KMS-11 (cell line): ENCODE results near the gene GPRASP3.

ENCODE experiments used
- H2AFZ ChIP-seq: fragments of 200-600 bp; sonication (generic); 2 replicates; pipeline ENCODE4 v1.6.1; 2016; ENCODE audit warnings: antibody characterized with exemption, mixed run types, low read depth
- H3K27ac ChIP-seq: fragments of 200-600 bp; sonication (generic); 2 replicates; pipeline ENCODE4 v1.6.1; 2016; ENCODE audit warnings: mild to moderate bottlenecking, mixed run types
- H3K27me3 ChIP-seq: fragments of 200-600 bp; sonication (generic); 2 replicates; pipeline ENCODE4 v1.6.1; 2017; ENCODE audit warnings: mild to moderate bottlenecking, low read depth, mixed run types, moderate library complexity; ENCODE audit not compliant: insufficient read depth
- H3K36me3 ChIP-seq: fragments of 200-600 bp; sonication (generic); 2 replicates; pipeline ENCODE4 v1.6.1; 2017; ENCODE audit warnings: mild to moderate bottlenecking, mixed run types; ENCODE audit not compliant: insufficient read depth
- H3K4me1 ChIP-seq: fragments of 200-600 bp; sonication (generic); 2 replicates; pipeline ENCODE4 v1.6.1; 2016; ENCODE audit warnings: mild to moderate bottlenecking, low read depth, mixed run types; ENCODE audit not compliant: poor library complexity, severe bottlenecking
- H3K4me2 ChIP-seq: fragments of 200-600 bp; sonication (generic); 2 replicates; pipeline ENCODE4 v1.7.0; 2016; ENCODE audit warnings: mild to moderate bottlenecking, mixed run types
- H3K4me3 ChIP-seq: fragments of 200-600 bp; sonication (generic); IDR thresholded peaks from 2 replicates; pipeline ENCODE4 v1.6.1; 2017; ENCODE audit warnings: low read depth, low read length, mixed read lengths; ENCODE audit not compliant: insufficient read depth
- H3K79me2 ChIP-seq: fragments of 200-600 bp; sonication (generic); 2 replicates; pipeline ENCODE4 v1.6.1; 2016; ENCODE audit warnings: low read depth, mixed run types; ENCODE audit not compliant: insufficient read depth
- H3K9ac ChIP-seq: fragments of 200-600 bp; sonication (generic); 2 replicates; pipeline ENCODE4 v1.6.1; 2016; ENCODE audit warnings: mild to moderate bottlenecking, mixed run types
- H4K20me1 ChIP-seq: fragments of 200-600 bp; sonication (generic); 2 replicates; pipeline ENCODE4 v1.6.1; 2016; ENCODE audit warnings: mild to moderate bottlenecking, mixed run types; ENCODE audit not compliant: insufficient read depth
- TF ChIP-seq, protein P1 (sequence below): fragments of 200-600 bp; sonication (generic); conservative IDR thresholded peaks from 2 replicates; pipeline ENCODE4 v1.6.1; 2017; ENCODE audit warnings: low read depth, mild to moderate bottlenecking, antibody characterized with exemption, low read length, moderate library complexity, mixed read lengths

GPRASP3 gene

DNA sequence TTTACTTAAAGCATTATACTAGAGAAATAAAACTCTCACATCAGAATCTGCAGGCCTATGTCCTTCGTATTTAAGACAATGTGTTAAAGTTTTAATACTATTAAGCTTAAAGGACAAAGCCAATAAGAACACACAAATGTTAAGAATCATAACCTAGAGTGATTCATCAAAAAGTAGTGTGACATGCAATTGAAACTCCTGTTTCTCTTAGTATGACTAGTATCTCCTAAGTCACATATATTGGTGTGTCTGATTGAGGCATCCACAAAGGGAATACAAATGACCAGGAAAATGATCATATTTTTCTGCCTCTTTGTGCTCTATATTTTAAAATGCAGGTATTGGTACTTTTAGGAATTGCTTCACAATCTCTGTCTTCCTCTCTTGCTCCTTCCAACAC, 23.8 kb downstream of the GPRASP3 start:
- TF ChIP-seq, protein P1, sequence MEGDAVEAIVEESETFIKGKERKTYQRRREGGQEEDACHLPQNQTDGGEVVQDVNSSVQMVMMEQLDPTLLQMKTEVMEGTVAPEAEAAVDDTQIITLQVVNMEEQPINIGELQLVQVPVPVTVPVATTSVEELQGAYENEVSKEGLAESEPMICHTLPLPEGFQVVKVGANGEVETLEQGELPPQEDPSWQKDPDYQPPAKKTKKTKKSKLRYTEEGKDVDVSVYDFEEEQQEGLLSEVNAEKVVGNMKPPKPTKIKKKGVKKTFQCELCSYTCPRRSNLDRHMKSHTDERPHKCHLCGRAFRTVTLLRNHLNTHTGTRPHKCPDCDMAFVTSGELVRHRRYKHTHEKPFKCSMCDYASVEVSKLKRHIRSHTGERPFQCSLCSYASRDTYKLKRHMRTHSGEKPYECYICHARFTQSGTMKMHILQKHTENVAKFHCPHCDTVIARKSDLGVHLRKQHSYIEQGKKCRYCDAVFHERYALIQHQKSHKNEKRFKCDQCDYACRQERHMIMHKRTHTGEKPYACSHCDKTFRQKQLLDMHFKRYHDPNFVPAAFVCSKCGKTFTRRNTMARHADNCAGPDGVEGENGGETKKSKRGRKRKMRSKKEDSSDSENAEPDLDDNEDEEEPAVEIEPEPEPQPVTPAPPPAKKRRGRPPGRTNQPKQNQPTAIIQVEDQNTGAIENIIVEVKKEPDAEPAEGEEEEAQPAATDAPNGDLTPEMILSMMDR: no peak
- Histone ChIP-seq H3K4me2 (no peak overlapping the region), H3K4me3 (no peak overlapping the region), H3K27me3 (no peaks in the 10 kb centered on the region), H3K27ac (no peak overlapping the region), H4K20me1 (no peaks in the 10 kb centered on the region), H3K79me2 (no peaks in the 10 kb centered on the region), H3K4me1 (no peaks in the 10 kb centered on the region), H2AFZ (no peak overlapping the region), H3K9ac (no peak overlapping the region), H3K36me3 (no peaks in the 10 kb centered on the region)

- H3K4me3 ChIP-seq: no peak overlapping the region
- H3K79me2 ChIP-seq: no peaks in the 10 kb centered on the region
- no peaks in the 10 kb centered on the region for H3K4me1 ChIP-seq
- H2AFZ ChIP-seq: no peak overlapping the region
- H4K20me1 ChIP-seq: no peaks in the 10 kb centered on the region
- no peak overlapping the region for H3K9ac ChIP-seq
- H3K27me3 ChIP-seq: no peaks in the 10 kb centered on the region
- TF ChIP-seq, protein P1: no peak
- H3K4me2 ChIP-seq: no peak overlapping the region
- no peaks in the 10 kb centered on the region for H3K36me3 ChIP-seq
- H3K27ac ChIP-seq: no peak overlapping the region
Measured at GRCh38 chrX:102745513-102745856, 24.9 kb downstream of the GPRASP3 start.

DNA sequence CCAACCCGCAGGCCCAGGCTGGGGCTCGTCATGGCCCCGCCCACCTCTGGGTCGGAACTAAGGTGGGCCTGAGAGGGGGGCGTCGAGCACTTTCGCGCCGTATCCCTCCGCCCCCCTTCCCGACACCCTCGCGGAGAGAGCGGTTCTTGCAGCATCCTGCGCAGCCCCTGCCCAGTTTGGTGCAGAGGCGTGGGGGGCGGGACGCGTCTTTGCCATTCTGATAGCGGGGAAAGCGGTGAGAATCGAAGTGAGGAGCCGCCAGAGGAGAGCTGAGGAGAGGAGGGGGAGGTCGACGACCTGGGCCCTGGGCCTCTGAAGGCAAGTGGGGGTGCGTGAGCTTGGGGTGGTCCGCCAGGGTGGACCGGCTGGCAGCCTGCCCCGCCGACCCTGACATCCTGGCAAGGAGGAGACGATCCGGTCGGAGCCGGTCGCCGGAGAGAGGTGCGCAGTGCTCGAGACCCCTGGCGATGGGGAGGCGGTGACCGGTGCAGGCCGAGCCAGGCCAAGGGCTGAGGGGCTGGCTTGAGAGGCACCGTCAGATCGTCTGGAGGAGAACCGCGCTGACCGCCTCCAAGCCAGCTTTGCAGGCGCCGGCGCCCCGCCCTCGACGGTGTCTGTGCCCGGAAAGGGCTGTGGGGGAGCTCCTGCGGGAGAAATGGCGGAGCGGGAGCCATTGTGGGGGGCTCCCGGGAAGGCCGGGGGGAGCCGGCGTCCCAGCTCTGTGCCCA, 25.5 kb downstream of the GPRASP3 start:
- H3K9ac ChIP-seq: no peak overlapping the region
- no peaks in the 10 kb centered on the region for H4K20me1 ChIP-seq
- H3K4me1 ChIP-seq: no peaks in the 10 kb centered on the region
- H3K27me3 ChIP-seq: no peaks in the 10 kb centered on the region
- H3K4me3 ChIP-seq: no peak overlapping the region
- TF ChIP-seq, protein P1: no peak
- H3K4me2 ChIP-seq: no peak overlapping the region
- H3K36me3 ChIP-seq: no peaks in the 10 kb centered on the region
- H3K79me2 ChIP-seq: no peaks in the 10 kb centered on the region
- no peak overlapping the region for H2AFZ ChIP-seq
- H3K27ac ChIP-seq: no peak overlapping the region

- no peak overlapping the region for H3K4me3 ChIP-seq
- 0 out of 2 replicates have a peak, but pooled peaks cover 10% of the 10 kb centered on the region for H3K79me2 ChIP-seq
- TF ChIP-seq, protein P1: no peak
- H3K27me3 ChIP-seq: no peaks in the 10 kb centered on the region
- H3K4me1 ChIP-seq: peaks cover 9% of the 10 kb centered on the region
- H4K20me1 ChIP-seq: no peaks in the 10 kb centered on the region
- H3K27ac ChIP-seq: no peak overlapping the region
- H3K4me2 ChIP-seq: no peak overlapping the region
- no peaks in the 10 kb centered on the region for H3K36me3 ChIP-seq
- H2AFZ ChIP-seq: no peak overlapping the region
- no peak overlapping the region for H3K9ac ChIP-seq
Measured at GRCh38 chrX:102765217-102765616, 44.7 kb downstream of the GPRASP3 start.
